SK-N-SH treated with all-trans-retinoic acid at 6 μM for 48 hours (cell line): ENCODE data around the gene BFSP2.
"Not testable (repeated sequence)": the region's sequence is repeated elsewhere in the genome, so short reads cannot be mapped to it uniquely, and the experiment has no call there.

Experiments
- ATAC-seq: fragments of 200-7000 bp; cut with Tn5 transposase; 3 replicates; pipeline ENCODE4 v1.9.1; 2020; ENCODE audit warnings: mild to moderate bottlenecking, moderate library complexity
- CREB5 ChIP-seq: fragments of 250-450 bp; sonication (Bioruptor Pico); IDR thresholded peaks from 2 replicates; pipeline ENCODE4 v1.5.1; 2020; ENCODE audit warnings: low read depth, mild to moderate bottlenecking, moderate library complexity
- CSRNP3 ChIP-seq: fragments of 250-450 bp; sonication (Bioruptor Pico); IDR thresholded peaks from 2 replicates; pipeline ENCODE4 v1.5.1; 2021; ENCODE audit warnings: mild to moderate bottlenecking, moderate library complexity
- GLIS3 ChIP-seq: fragments of 250-450 bp; sonication (Bioruptor Pico); IDR thresholded peaks from 2 replicates; pipeline ENCODE4 v1.5.0; 2020; ENCODE audit warnings: mild to moderate bottlenecking, moderate library complexity
- OSR1 ChIP-seq: fragments of 250-450 bp; sonication (Bioruptor Pico); IDR thresholded peaks from 2 replicates; pipeline ENCODE4 v1.8.0; 2022; ENCODE audit warnings: moderate library complexity, mild to moderate bottlenecking, inconsistent platforms
- POU6F1 ChIP-seq: fragments of 250-450 bp; sonication (Bioruptor Pico); IDR thresholded peaks from 2 replicates; pipeline ENCODE4 v1.8.0; 2021; ENCODE audit warnings: low read depth, mild to moderate bottlenecking, moderate library complexity, borderline replicate concordance
- PPARA ChIP-seq: fragments of 250-450 bp; sonication (Bioruptor Pico); IDR thresholded peaks from 2 replicates; pipeline ENCODE4 v1.5.0; 2020; ENCODE audit warnings: mild to moderate bottlenecking, borderline replicate concordance
- RARB ChIP-seq: fragments of 250-450 bp; sonication (Bioruptor Pico); IDR thresholded peaks from 2 replicates; pipeline ENCODE4 v1.8.0; 2021; ENCODE audit warnings: mild to moderate bottlenecking, moderate library complexity
- SNAI2 ChIP-seq: fragments of 250-450 bp; sonication (Bioruptor Pico); IDR thresholded peaks from 2 replicates; pipeline ENCODE4 v1.5.0; 2020; ENCODE audit warnings: mild to moderate bottlenecking, moderate library complexity
- TCF4 ChIP-seq: fragments of 250-450 bp; sonication (Bioruptor Pico); IDR thresholded peaks from 2 replicates; pipeline ENCODE4 v1.8.0; 2021; ENCODE audit warnings: mild to moderate bottlenecking, moderate library complexity, borderline replicate concordance
- TOX ChIP-seq: fragments of 250-450 bp; sonication (Bioruptor Pico); IDR thresholded peaks from 2 replicates; pipeline ENCODE4 v1.8.0; 2021; ENCODE audit warnings: mild to moderate bottlenecking, moderate library complexity, borderline replicate concordance
- ZC3H10 ChIP-seq: fragments of 250-450 bp; sonication (Bioruptor Pico); IDR thresholded peaks from 2 replicates; pipeline ENCODE4 v1.5.1; 2021; ENCODE audit warnings: mild to moderate bottlenecking, moderate library complexity
- ZFP3 ChIP-seq: fragments of 250-450 bp; sonication (Bioruptor Pico); IDR thresholded peaks from 2 replicates; pipeline ENCODE4 v1.5.0; 2020; ENCODE audit warnings: mild to moderate bottlenecking, moderate library complexity
- ZFP30 ChIP-seq: fragments of 450-650 bp; formaldehyde crosslinking; IDR thresholded peaks from 2 replicates; pipeline ENCODE4 v1.5.0; 2022; ENCODE audit warnings: mild to moderate bottlenecking, moderate library complexity
- ZNF565 ChIP-seq: fragments of 450-650 bp; formaldehyde crosslinking; conservative IDR thresholded peaks from 2 replicates; pipeline ENCODE4 v1.5.0; 2020; ENCODE audit warnings: low read depth, mild to moderate bottlenecking, moderate library complexity
- ZNF70 ChIP-seq: fragments of 450-650 bp; formaldehyde crosslinking; IDR thresholded peaks from 2 replicates; pipeline ENCODE4 v1.5.0; 2020; ENCODE audit warnings: mild to moderate bottlenecking, moderate library complexity
- ZNF8 ChIP-seq: fragments of 450-650 bp; formaldehyde crosslinking; IDR thresholded peaks from 2 replicates; pipeline ENCODE4 v1.5.0; 2020; ENCODE audit warnings: mild to moderate bottlenecking, moderate library complexity

The BFSP2 gene

DNA sequence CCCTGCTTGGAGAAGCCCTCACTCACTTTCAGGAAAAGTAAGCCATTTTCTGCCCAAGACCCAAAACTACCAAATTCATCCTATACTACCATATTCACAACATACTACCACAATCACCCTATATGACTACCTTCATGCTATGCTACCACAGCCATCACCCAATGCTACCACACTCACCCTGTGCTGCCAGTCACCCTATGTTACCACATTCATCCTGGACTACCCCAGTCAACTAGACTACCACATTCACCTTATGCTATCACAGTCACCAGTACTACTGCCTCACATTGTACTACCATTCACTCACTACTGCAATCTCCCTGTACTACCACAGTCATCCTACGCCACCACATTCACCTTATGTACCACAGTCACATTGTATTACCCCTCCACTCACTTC lies 115.3 kb downstream of the BFSP2 start (continued):
- TF ChIP-seq GLIS3 (CRISPR knock-in tag), result no peak
- no peak for TF ChIP-seq PPARA
- TF ChIP-seq TCF4 (CRISPR knock-in tag), result no peak
- no peak for TF ChIP-seq CREB5

DNA sequence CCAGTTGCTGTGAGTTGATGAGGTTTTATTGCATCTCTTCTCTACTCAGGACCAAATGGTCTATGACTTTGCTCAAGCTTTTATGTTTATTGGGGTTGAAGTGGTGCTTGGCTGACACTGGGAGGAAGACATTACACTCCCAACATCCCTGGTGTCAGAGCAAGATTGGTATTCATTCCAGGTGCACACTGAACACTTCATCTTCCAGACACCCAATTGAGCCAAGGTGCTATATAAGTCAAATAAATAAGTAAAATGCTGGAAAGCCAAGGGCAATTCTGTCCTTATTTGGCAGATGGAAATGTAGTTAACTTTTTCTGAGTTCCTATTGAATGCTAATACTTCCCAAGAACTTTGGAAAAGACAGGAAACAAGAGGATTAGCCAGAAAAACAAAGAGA lies 120.4 kb downstream of the BFSP2 start:
- ATAC-seq, result no peak
- TF ChIP-seq ZFP3 (CRISPR knock-in tag), result no peak
- TF ChIP-seq ZFP30 (CRISPR knock-in tag), result no peak
- TF ChIP-seq CSRNP3 (CRISPR knock-in tag), result no peak
- TF ChIP-seq ZNF565 (CRISPR knock-in tag), result no peak
- no peak for TF ChIP-seq TCF4 (CRISPR knock-in tag)
- TF ChIP-seq ZNF8 (CRISPR knock-in tag), result no peak
- no peak for TF ChIP-seq TOX
- TF ChIP-seq POU6F1 (CRISPR knock-in tag), result no peak
- TF ChIP-seq ZNF70 (CRISPR knock-in tag), result no peak
- TF ChIP-seq SNAI2 (CRISPR knock-in tag), result no peak
- TF ChIP-seq CREB5, result no peak
- TF ChIP-seq RARB (CRISPR knock-in tag), result no peak
- TF ChIP-seq ZC3H10 (CRISPR knock-in tag), result no peak
- TF ChIP-seq PPARA, result no peak
- TF ChIP-seq, all 23 proteins: peak for 0

DNA sequence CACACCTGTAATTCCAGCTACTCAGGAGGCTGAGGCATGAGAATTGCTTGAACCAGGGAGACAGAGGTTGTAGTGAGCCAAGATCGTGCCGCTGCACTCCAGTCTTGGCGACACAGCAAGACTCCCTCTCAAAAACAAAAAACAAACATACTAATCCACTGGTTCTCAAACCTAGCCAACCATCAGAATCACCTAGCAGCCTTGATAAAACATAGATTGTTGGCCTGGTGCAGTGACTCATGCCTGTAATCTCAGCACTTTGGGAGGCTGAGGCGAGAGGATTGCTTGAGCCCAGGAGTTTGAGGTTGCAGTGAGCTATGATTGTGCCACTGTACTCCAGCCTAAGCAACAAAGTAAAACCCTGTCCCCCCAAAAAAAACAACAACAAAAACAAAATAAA lies 121.1 kb downstream of the BFSP2 start:
- ATAC-seq, result not testable (repeated sequence)

DNA sequence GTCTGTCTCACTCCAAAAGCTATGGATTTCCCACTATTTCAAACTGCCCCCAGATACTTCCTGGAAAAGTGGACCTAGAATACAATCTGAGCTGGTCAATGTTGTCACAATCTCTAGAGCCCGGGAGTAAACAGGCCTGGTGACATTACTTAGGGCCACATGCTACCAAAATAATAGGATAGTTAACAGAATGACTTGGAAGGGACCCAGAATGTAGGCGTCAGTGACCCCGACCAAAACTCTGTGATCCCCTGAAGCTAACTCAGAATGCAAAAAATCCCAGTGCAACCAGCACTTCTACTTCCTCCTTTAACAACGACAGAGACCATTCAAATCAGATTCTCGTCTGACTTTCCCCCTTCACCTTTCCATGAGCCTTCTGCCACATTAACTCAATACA lies 122.1 kb downstream of the BFSP2 start:
- no peak for ATAC-seq

DNA sequence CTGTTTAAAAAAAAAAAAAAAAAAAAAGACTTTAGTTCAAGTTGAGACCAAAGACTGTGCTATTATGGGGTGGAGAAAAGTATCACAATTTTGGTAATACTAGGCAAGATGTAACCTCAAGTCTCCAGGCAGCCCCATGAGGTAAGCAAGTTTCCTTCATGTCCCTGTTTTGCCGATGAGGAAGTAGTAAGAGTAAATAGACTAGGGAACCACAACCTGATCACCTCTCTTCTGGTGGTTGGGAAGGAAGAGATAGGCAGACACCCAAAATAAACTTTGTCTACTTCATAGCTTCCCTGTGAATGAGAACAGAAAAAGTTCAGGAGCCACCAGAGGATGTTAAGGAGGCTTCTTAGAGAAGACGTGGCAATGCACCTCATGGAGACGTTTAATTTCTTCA lies 123.9 kb downstream of the BFSP2 start:
- ATAC-seq, result not testable (repeated sequence)

More for the DNA sequence above, 122.1 kb downstream of the BFSP2 start:
- TF ChIP-seq ZNF70 (CRISPR knock-in tag) (no peak), OSR1 (no peak)
